ENCODE measurements around the gene RAB40B. TPM values are rescaled to one million over a fixed set of nuclear protein-coding genes. Genes with fewer than 3 reads are reported as not detected.
A peak's percentile ranks its signal among the peaks of the same experiment; 100 is the strongest.

RAB40B gene
- total RNA-seq, 1 donor from 2014 or later: 20.0 TPM

- Mint-ChIP-seq H3K9me3 (ENCODE audit: low read depth) (peaks cover 11% of the 10 kb centered on the region), H3K27ac (ENCODE audit: unreplicated experiment) (no peak overlapping the region), H3K4me3 (ENCODE audit: unreplicated experiment) (no peak overlapping the region), H3K4me1 (ENCODE audit: low read depth) (peaks cover 9% of the 10 kb centered on the region), H3K36me3 (ENCODE audit: low read depth) (peaks cover 35% of the 10 kb centered on the region), H3K27me3 (ENCODE audit: low read depth) (no peaks in the 10 kb centered on the region)
- DNase-seq (ENCODE audit: low spot score): no peak
- no peak for TF ChIP-seq CTCF (IDR thresholded peaks at IDR 0.05)
Observed at GRCh38 chr17:82737967-82738877, 39.7 kb upstream of the RAB40B start.

GRCh38 chr17:82736511-82737185, 38.1 kb upstream of the RAB40B start:
- peaks cover 27% of the 10 kb centered on the region for H3K36me3 Mint-ChIP-seq (ENCODE audit: low read depth)
- no peak overlapping the region for H3K27ac Mint-ChIP-seq (ENCODE audit: unreplicated experiment)

GRCh38 chr17:82734987-82735866, 36.7 kb upstream of the RAB40B start, which contains the start of gene FN3K:
TSS of gene FN3K (plus strand) at chr17:82735615. CDS start at chr17:82735637, 22 bp downstream.
- Mint-ChIP-seq H3K36me3 (ENCODE audit: low read depth) (peaks cover 14% of the 10 kb centered on the region), H3K27ac (ENCODE audit: unreplicated experiment) (peak within 1 kb of the TSS; percentile 36)
- DNase-seq (ENCODE audit: low spot score): no peak

More at GRCh38 chr17:82736511-82737185, 38.1 kb upstream of the RAB40B start:
- H3K4me1 Mint-ChIP-seq (ENCODE audit: low read depth): peaks cover 9% of the 10 kb centered on the region
- peaks cover 14% of the 10 kb centered on the region for H3K9me3 Mint-ChIP-seq (ENCODE audit: low read depth)
- no peak for DNase-seq (ENCODE audit: low spot score)
- peak overlapping the region; percentile 66 for H3K4me3 Mint-ChIP-seq (ENCODE audit: unreplicated experiment)
- H3K27me3 Mint-ChIP-seq (ENCODE audit: low read depth): no peaks in the 10 kb centered on the region
- no peak for TF ChIP-seq CTCF (IDR thresholded peaks at IDR 0.05)

GRCh38 chr17:82732118-82732743, 33.7 kb upstream of the RAB40B start:
- TF ChIP-seq CTCF (IDR thresholded peaks at IDR 0.05): no peak
- Mint-ChIP-seq H3K36me3 (ENCODE audit: low read depth) (peaks cover 15% of the 10 kb centered on the region), H3K4me3 (ENCODE audit: unreplicated experiment) (no peak overlapping the region), H3K4me1 (ENCODE audit: low read depth) (peaks cover 9% of the 10 kb centered on the region), H3K9me3 (ENCODE audit: low read depth) (peaks cover 2% of the 10 kb centered on the region), H3K27me3 (ENCODE audit: low read depth) (no peaks in the 10 kb centered on the region), H3K27ac (ENCODE audit: unreplicated experiment) (no peak overlapping the region)
- DNase-seq (ENCODE audit: low spot score): no peak

More at GRCh38 chr17:82734987-82735866, 36.7 kb upstream of the RAB40B start, which contains the start of gene FN3K:
- H3K9me3 Mint-ChIP-seq (ENCODE audit: low read depth): peaks cover 2% of the 10 kb centered on the region
- H3K4me1 Mint-ChIP-seq (ENCODE audit: low read depth): peaks cover 9% of the 10 kb centered on the region
- TF ChIP-seq CTCF (IDR thresholded peaks at IDR 0.05): no peak
- H3K27me3 Mint-ChIP-seq (ENCODE audit: low read depth): no peaks in the 10 kb centered on the region
- peak within 1 kb of the TSS; percentile 70 for H3K4me3 Mint-ChIP-seq (ENCODE audit: unreplicated experiment)
